ENCODE data around the gene PRDM16.
A peak's percentile ranks its signal among the peaks of the same experiment; 100 is the strongest.

The PRDM16 gene

GRCh38 chr1:3399732-3400131 lies 330.7 kb downstream of the PRDM16 start:
- no peak for DNase-seq (ENCODE audit: low spot score)

GRCh38 chr1:3401585-3402257 lies 332.7 kb downstream of the PRDM16 start:
- no peak for DNase-seq (ENCODE audit: low spot score)

GRCh38 chr1:3402258-3403010 lies 333.4 kb downstream of the PRDM16 start:
- no peak for DNase-seq (ENCODE audit: low spot score)

- no peak for DNase-seq (ENCODE audit: low spot score)
Measured at GRCh38 chr1:3403011-3403345, 334.0 kb downstream of the PRDM16 start.

DNA sequence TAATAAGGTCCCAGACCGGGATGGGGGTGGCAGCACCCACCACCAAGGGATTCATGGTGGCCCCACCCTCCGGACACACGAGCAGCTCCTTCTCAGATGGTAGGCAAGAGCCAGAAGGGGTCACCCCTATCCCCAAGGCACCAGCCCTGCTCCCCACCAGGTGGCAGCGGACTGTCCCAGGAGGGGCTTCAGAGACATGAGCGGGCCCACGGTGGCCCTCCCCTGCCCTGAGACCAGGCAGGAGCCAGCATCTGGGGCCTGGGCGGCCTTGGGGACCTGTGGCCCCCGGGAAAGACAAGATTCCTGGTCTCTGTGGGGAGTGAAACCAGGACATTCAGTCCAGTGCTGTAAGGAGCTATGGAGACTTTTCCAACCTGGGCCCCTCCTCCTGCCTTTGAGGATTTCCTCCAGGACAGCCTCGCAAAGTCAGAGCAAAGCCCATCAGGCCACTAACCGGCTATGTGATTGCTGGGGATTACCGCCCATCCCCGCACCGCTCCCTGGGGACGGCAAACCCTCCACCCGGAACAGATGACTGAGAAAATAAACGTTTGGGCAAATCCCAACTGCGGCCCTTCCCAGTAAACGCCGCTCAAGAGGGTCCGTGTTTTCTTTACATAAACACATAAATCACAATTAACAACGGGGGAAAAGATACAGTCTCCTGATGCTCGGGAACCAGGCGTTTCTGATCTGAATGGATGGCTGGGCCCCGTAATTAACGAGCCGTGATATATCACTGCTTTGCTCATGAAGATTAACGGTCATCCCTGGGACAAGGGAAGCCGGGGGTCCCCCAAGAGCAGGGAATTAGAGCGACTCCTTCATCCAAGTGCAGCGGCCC lies 334.6 kb downstream of the PRDM16 start:
- no peak for DNase-seq (ENCODE audit: low spot score)

DNA sequence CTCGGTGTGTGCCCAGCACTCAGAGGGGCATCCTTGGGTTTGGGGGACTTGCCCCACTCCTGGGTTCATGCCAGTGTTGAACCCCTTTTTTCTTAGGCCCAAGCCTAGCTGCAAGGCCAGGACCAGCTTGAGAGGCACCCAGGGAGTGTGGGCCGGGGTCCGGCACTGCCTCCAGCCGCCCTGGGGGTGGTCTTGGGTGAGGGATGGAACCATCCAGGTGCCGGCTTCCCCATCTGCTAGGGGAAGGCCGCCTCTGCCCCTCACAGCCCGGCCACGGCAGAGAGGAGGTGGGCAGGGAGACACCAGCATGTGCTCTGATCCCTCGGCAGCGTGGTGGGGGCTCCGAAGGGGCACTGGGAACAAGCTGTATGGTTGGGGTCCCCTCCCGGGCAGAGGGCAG lies 335.3 kb downstream of the PRDM16 start:
- DNase-seq (ENCODE audit: low spot score), result no peak

- no peak for DNase-seq (ENCODE audit: low spot score)
Measured at GRCh38 chr1:3404801-3405200, 335.8 kb downstream of the PRDM16 start.

DNA sequence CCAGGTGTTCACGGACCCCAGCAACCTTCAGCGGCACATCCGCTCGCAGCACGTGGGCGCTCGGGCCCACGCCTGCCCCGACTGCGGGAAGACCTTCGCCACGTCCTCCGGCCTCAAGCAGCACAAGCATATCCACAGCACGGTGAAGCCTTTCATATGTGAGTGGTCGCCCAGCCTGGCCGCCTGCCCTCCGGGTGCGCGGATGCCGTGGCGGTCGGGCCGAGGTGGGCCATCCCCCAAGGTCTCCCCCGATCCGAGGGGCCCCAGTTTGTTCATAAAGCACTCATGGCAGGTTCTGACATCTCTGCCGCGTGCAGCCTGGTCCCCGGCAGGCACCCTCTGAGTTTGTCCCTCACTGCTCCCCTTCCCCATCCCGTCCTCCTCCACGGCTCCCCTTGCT lies 336.5 kb downstream of the PRDM16 start:
- DNase-seq (ENCODE audit: low spot score), result no peak

GRCh38 chr1:3405974-3406867 lies 337.2 kb downstream of the PRDM16 start:
- no peak for DNase-seq (ENCODE audit: low spot score)

DNA sequence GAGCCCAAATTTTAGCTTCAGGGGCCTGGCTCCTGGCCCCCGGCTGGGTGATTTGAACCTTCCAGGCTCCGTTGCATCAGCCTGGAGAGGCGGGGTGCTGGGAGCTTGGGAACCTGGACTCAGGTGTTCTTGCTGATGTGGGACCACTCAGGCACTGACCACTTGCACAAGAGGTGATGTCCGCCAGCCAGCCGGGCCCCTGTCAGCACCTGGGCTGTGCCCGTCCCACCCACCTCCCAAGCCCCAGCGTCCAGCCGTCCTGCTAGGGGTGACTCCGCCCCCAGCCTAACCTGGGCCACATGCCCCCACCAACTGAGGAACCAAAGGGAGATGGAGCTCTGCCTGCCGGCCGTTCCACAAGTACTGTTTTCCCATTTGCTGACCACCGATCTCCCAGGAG lies 338.0 kb downstream of the PRDM16 start:
- no peak for DNase-seq (ENCODE audit: low spot score)

DNA sequence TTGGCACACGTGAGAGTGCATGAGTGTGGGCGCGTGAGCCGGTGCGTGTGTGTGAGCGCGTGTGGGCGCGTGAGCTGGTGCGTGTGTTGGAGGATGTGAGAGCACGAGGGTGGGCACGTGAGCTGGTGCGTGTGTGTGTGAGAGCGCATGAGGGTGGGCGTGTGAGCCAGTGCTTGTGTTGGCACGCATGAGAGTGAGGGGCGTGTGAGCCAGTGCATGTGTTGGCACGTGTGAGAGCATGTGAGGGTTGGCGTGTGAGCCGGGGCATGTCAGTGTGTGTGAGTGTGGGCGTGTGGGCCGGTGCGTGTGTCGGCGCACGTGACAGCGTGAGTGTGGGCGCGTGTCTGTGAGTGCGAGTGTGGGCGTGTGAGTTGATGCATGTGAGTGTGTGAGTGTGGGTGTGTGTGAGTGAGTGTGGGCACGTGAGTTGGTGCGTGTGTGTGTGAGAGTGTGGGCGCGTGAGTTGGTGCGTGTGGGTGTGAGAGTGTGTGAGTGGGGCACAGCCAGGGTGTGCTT lies 339.8 kb downstream of the PRDM16 start:
- DNase-seq (ENCODE audit: low spot score), result no peak

- DNase-seq (ENCODE audit: low spot score), result no peak
Measured at GRCh38 chr1:3409366-3410141, 340.6 kb downstream of the PRDM16 start.

DNA sequence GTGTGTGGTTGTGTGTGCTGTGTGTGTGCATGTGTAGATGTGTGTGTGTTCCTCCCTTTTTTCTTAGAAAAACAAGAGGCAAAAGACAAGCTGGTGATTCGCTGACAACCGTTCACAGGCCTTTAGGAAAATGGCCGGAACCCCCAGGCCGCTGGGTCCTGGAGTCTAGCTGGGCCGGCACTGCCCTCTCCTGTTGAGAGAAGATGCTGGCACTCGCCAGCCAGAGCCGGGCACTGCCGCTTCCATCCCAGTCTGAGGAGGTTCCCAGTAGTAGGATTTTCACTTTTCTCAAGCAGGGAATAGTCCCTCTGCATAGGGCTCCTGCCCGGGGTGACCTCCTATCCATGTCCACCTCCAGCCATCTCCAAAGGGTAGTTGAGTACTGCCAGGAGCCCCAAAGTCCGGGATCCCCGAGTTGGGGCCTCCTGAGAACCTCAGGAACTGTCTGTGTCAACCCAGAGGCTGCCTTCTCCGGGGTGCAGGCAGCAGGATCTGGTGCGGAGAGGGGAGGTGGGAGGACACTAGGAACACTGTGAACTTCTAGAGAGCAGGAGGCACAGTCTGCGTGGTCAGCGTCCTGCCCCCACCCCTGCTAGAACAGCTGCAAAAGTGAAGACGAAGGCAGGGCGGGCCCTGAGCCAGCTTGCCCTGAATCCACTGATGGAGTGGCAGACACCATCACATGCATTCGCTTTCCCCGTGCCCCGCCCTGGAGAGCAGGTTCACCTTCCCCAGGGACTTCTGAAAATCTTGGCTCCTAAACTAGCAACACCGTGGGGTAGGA lies 341.3 kb downstream of the PRDM16 start:
- DNase-seq (ENCODE audit: low spot score), result peak; percentile 72

- no peak for DNase-seq (ENCODE audit: low spot score)
Measured at GRCh38 chr1:3411806-3412205, 342.8 kb downstream of the PRDM16 start.

GRCh38 chr1:3412376-3412775 lies 343.4 kb downstream of the PRDM16 start:
- DNase-seq (ENCODE audit: low spot score), result no peak

DNA sequence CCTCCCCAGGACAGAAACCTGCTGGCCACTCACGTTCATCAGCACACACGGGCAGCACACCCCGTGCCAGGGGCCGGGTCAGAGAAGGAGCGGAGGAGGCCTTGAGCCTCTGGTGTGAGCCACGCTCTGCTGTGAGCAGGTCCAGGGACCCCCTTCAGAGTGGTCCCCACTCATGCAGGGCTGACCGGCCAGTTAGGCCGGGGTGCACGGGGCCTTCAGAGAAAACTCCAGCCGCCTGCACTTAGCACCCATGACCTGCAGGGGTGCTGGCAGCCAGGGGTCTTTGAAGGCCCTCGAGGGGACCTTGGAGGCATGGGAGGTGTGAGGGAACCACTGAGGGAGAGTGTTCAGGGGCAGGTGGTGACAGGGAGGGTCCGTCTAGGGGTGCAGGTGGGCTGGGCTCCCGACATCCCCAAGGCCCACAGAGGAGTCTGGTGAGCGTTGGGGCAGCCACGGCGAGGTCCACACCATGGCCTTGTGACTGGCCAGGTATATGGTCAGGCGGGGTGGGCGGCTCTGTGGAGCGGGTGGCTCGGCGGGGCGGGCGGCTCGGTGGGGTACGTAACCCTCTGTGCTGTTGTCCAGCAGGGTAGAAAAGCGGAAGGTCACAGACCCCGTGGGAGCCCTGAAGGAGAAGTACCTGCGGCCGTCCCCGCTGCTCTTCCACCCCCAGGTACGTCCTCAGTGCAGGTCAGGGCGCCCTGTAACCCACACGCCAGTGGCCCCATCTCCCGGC lies 345.1 kb downstream of the PRDM16 start:
- DNase-seq (ENCODE audit: low spot score), result no peak

DNA sequence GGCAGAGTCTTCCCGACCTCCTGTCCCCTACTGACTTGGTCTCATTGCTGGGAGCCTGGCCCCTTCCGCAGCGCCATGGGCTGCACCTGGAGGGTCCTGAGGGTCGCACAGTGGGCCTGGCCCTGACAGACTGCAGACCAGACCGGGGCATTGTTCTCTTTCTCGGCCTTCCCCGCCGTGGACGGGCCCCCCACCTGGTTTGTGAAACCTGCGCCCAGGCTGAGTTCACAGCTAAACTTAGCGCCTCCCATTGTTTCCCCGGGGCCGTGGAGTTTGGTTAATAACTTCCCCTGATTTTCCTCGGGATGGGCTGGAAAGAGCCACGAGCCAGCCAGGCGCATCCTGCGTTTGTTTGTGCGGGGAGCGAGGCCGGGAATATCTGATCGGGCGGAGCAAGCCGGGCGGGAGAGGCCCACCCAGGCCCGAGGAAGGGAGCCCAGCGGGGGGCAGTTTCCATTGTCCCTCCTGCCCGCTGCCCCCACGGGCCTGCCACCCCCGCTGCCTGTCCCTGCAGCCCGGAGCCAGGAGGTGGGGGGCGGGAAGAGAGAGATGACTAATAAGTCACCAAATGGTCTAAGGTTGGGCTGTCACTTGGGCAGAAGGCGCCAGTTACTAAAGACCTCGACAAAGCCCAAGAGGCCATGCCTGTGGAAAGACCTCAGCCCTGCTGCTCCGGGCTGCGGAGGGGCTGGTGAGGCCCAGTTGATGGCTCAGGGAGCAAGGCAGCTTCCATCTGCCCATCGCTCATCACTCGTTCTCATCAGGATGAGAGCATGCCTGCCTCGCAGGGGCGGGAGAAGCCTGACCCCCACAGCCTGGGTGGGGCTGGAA lies 346.5 kb downstream of the PRDM16 start:
- DNase-seq (ENCODE audit: low spot score), result no peak

DNA sequence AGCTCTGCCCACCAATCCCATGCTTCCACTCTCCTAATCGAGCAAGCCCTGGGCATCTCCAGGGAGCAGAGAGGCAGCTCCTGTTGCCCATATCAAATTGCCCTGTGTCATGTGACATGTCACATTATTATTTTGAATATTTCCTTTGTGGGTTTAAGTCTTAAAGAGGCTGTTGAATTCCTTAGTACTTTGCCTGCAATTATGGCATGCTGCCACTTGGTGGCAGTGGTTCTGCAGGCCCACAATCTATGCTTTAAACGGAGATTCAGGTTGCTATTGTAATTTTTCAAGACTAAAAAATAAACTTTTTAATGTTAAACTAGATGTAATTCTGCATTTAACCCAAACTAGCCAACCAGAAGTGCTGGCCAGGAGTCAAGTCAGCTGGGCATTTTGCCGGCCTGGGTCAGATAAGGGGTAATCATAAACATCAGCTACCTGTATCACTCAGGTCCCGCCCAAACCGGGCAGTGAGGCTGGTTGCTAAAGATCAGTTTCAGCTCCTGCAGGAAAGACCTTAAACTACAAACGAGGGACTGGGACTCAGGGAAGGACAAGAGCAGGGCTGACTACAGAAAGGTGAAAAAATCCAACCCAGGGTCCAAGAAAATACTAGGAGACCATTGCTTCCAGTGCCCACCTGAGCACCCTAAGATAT lies 348.2 kb downstream of the PRDM16 start:
- no peak for DNase-seq (ENCODE audit: low spot score)
